Endothelial cell of umbilical vein (primary cell): Measurements from ENCODE around the gene SMOC1. TPM values are rescaled to one million over a fixed set of nuclear protein-coding genes. Genes with fewer than 3 reads are reported as not detected.

Experiments used
- BruUV-seq: library from RNA; stranded (reverse); fragments of 400-500 nt; replicated peaks from 2 replicates; lab custom pipeline; 2021; lab: Mats Ljungman, UMichigan
- CTCF ChIA-PET: fragments of 300-600, 350-600 bp; sonication (Branson Sonifier 250); formaldehyde crosslinking; loops from one replicate; lab custom pipeline; 2021; ENCODE audit warnings: antibody characterized with exemption, inconsistent platforms; lab: Charles Lee
- POLR2A ChIA-PET: fragments of 300-600, 350-600 bp; sonication (Branson Sonifier 250); formaldehyde crosslinking; loops from one replicate; lab custom pipeline; 2021; ENCODE audit warnings: antibody characterized with exemption, inconsistent platforms; lab: Charles Lee
- DNase-seq: peaks from one replicate; pipeline ENCODE4 v3.0.0-alpha.2; 2011; ENCODE audit warnings: low read depth, low spot score
- FAIRE-seq: peaks from 2 replicates; lab custom pipeline; 2011; peaks lifted over from hg19 to GRCh38; lab: Jason Lieb, UNC
- H2AFZ ChIP-seq: 2 replicates; pipeline ENCODE4 v1.6.0; 2012; ENCODE audit warnings: low read depth, low read length, control low read depth, inconsistent platforms
- H3K27ac ChIP-seq: 2 replicates; pipeline ENCODE4 v1.5.1; 2011; ENCODE audit warnings: low read depth, mild to moderate bottlenecking, control low read depth, low read length, moderate library complexity; ENCODE audit not compliant: insufficient read depth
- H3K27me3 ChIP-seq, 2 experiments: 2 replicates each; pipeline versions ENCODE4 v1.6.0 to v1.6.1; 2011; ENCODE audit warnings: low read length in 2 of 2, mixed read lengths in 1 of 2; ENCODE audit not compliant: control insufficient read depth in 2 of 2, insufficient read depth in 2 of 2
- H3K36me3 ChIP-seq, 2 experiments: 2 replicates in 1 of 2; 3 replicates in 1 of 2; pipeline ENCODE4 v1.5.1; 2011; ENCODE audit warnings: low read length in 2 of 2, mild to moderate bottlenecking in 1 of 2, moderate library complexity in 1 of 2; ENCODE audit not compliant: control insufficient read depth in 2 of 2, insufficient read depth in 2 of 2; ENCODE audit errors: extremely low read depth in 1 of 2
- H3K4me1 ChIP-seq: 3 replicates; pipeline ENCODE4 v1.5.1; 2011; ENCODE audit warnings: mild to moderate bottlenecking, low read length; ENCODE audit not compliant: control insufficient read depth, insufficient read depth; ENCODE audit errors: extremely low read depth
- H3K4me2 ChIP-seq: 2 replicates; pipeline ENCODE4 v1.6.1; 2011; ENCODE audit warnings: low read length, control low read depth, mixed read lengths; ENCODE audit not compliant: insufficient read depth
- H3K4me3 ChIP-seq, 3 experiments: fragments of 200-600 bp in 1 of 3; sonication (generic), shearing (Covaris generic) in 1 of 3; replicated peaks in 1 of 3; 2 replicates each; pipeline ENCODE4 v1.5.1; 2011 to 2016; ENCODE audit warnings: control low read depth in 3 of 3, low read length in 3 of 3, mild to moderate bottlenecking in 2 of 3, inconsistent platforms in 1 of 3, low read depth in 1 of 3, moderate library complexity in 1 of 3; ENCODE audit not compliant: insufficient read depth in 1 of 3
- H3K79me2 ChIP-seq: 2 replicates; pipeline ENCODE4 v1.6.0; 2012; ENCODE audit warnings: low read length, inconsistent platforms; ENCODE audit not compliant: control insufficient read depth, insufficient read depth
- H3K9ac ChIP-seq: replicated peaks from 2 replicates; pipeline ENCODE3; 2011; ENCODE audit warnings: low read length, control low read depth; ENCODE audit not compliant: insufficient read depth; ENCODE audit errors: extremely low read depth
- H3K9me1 ChIP-seq: replicated peaks from 3 replicates; pipeline ENCODE4 v1.6.0; 2011; ENCODE audit warnings: mild to moderate bottlenecking, low read length; ENCODE audit not compliant: control insufficient read depth, insufficient read depth; ENCODE audit errors: extremely low read depth
- H3K9me3 ChIP-seq: replicated peaks from 2 replicates; pipeline ENCODE4 v1.5.1; 2012; ENCODE audit warnings: low read length, inconsistent platforms; ENCODE audit not compliant: control insufficient read depth, insufficient read depth
- H4K20me1 ChIP-seq: replicated peaks from 2 replicates; pipeline ENCODE3; 2011; ENCODE audit warnings: mild to moderate bottlenecking, low read length; ENCODE audit not compliant: control insufficient read depth, insufficient read depth; ENCODE audit errors: extremely low read depth
- EZH2 ChIP-seq: IDR thresholded peaks from 2 replicates; pipeline ENCODE4 v1.6.1; 2012; ENCODE audit warnings: borderline replicate concordance, low read depth, mild to moderate bottlenecking, moderate library complexity, low read length, inconsistent platforms; ENCODE audit not compliant: severe bottlenecking
- FOS ChIP-seq: IDR thresholded peaks from 2 replicates; pipeline ENCODE4 v1.6.1; 2011; ENCODE audit warnings: mild to moderate bottlenecking, low read length, moderate library complexity, borderline replicate concordance; ENCODE audit not compliant: insufficient read depth
- GATA2 ChIP-seq: IDR thresholded peaks from 2 replicates; pipeline ENCODE4 v1.7.0; 2011; ENCODE audit warnings: low read depth, mild to moderate bottlenecking, moderate library complexity, mixed read lengths, low read length; ENCODE audit not compliant: insufficient read length, insufficient read depth
- JUN ChIP-seq: IDR thresholded peaks from 2 replicates; pipeline ENCODE4 v1.6.1; 2011; ENCODE audit warnings: borderline replicate concordance, low read depth; ENCODE audit not compliant: insufficient read length, insufficient read depth
- MYC ChIP-seq: IDR thresholded peaks from one replicate; pipeline ENCODE4 v1.6.1; 2011; ENCODE audit warnings: mild to moderate bottlenecking, low read depth, low read length
- POLR2A ChIP-seq: IDR thresholded peaks from 2 replicates; pipeline ENCODE4 v1.6.1; 2012; ENCODE audit warnings: low read depth, mild to moderate bottlenecking, control low read depth, low read length
- POLR2AphosphoS5 ChIP-seq: IDR thresholded peaks from 2 replicates; pipeline ENCODE4 v1.6.1; 2012; ENCODE audit warnings: low read depth, mild to moderate bottlenecking, control low read depth, low read length, moderate library complexity; ENCODE audit not compliant: insufficient read depth
- dilution Hi-C: fragments of 300-500 bp; cut with MboI; formaldehyde crosslinking; loops from one replicate; pipeline ENCODE4 v1.15.0; 2019; ENCODE audit warnings: low sequenced_read_pairs; ENCODE audit not compliant: extremely low pct_ligation_motif_present
- intact Hi-C: fragments of 100-400 bp; cut with micrococcal nuclease; formaldehyde crosslinking; loops from one replicate; pipeline ENCODE4 v1.10.0; 2022
- polyA plus RNA-seq, 4 experiments: library from polyadenylated mRNA; depleted of rRNA in 3 of 4; stranded (reverse) in 3 of 4; unstranded in 1 of 4; fragments of >200 nt; gene quantifications; 2 replicates each; pipeline versions ENCODE4 v1.2.1 to v1.2.3, GENCODE V29; 2011 to 2012; ENCODE audit warnings: missing spikeins in 1 of 4
- total RNA-seq: library from RNA; stranded (reverse); gene quantifications from 2 replicates; pipeline ENCODE4 v1.2.3, GENCODE V29; 2021
- TF ChIP-seq, protein P1 (sequence below), 2 donors: IDR thresholded peaks; 1 replicate in 1 of 2; 2 replicates in 1 of 2; pipeline ENCODE4 v1.5.1; 2011; ENCODE audit warnings: low read length in 2 of 2, mild to moderate bottlenecking in 2 of 2, moderate library complexity in 2 of 2, control low read depth in 1 of 2, inconsistent platforms in 1 of 2, low read depth in 1 of 2; ENCODE audit not compliant: insufficient read depth in 1 of 2; ENCODE audit errors: extremely low read depth in 1 of 2
- TF ChIP-seq, protein P2 (sequence below): IDR thresholded peaks from 2 replicates; pipeline ENCODE4 v1.6.1; 2011; ENCODE audit not compliant: insufficient read depth, insufficient read length

Gene SMOC1
- total and polyA plus RNA-seq, 2 donors (not counting 3 experiments of a cell fraction or from before 2014, with no cell fraction given) = 0.97 to 1.1 TPM

DNA sequence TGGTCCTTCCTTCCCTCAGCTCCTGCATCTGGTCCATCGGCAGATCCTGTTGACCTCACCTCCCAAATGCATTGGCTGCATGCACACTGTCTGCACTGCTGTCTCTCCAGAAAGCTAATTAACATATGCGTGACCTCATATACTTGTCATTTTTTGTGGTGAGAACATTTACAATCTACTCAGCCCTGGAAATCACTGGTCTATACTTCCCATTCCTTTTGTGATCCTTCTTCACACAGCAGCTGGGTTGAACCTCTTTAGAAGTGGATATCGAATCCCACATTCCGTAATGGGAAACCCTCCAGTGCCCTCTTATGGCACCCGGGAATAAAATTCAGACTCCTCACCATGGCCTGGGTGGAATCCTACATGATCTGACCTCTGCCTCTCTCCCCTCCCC, 45.0 kb downstream of the SMOC1 start:
- ChIA-PET CTCF (interaction anchor here (0.6 to 1.5 kb wide), 2 partner anchors 104 to 106 kb away, joined by 4 to 5 read pairs; no protein-coding TSS in a partner anchor), POLR2A (no interaction called here)
- H2AFZ ChIP-seq = no peak overlapping the region
- no peak overlapping the region for H3K9ac ChIP-seq
- no peaks in the 10 kb centered on the region for H3K9me3 ChIP-seq
- intact Hi-C loops (no loop called here), dilution Hi-C loops (no loop called here)
- TF ChIP-seq JUN (no peak), POLR2AphosphoS5 (no peak), FOS (no peak), POLR2A (no peak), EZH2 (no peak), MYC (no peak), GATA2 (no peak)
- TF ChIP-seq, protein P1, sequence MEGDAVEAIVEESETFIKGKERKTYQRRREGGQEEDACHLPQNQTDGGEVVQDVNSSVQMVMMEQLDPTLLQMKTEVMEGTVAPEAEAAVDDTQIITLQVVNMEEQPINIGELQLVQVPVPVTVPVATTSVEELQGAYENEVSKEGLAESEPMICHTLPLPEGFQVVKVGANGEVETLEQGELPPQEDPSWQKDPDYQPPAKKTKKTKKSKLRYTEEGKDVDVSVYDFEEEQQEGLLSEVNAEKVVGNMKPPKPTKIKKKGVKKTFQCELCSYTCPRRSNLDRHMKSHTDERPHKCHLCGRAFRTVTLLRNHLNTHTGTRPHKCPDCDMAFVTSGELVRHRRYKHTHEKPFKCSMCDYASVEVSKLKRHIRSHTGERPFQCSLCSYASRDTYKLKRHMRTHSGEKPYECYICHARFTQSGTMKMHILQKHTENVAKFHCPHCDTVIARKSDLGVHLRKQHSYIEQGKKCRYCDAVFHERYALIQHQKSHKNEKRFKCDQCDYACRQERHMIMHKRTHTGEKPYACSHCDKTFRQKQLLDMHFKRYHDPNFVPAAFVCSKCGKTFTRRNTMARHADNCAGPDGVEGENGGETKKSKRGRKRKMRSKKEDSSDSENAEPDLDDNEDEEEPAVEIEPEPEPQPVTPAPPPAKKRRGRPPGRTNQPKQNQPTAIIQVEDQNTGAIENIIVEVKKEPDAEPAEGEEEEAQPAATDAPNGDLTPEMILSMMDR (IDR thresholded peaks at IDR 0.05; ENCODE audit: extremely low read depth in 1 of 2, insufficient read depth in 1 of 2, low read depth in 1 of 2, low read length in 2 of 2) = no peak
- TF ChIP-seq, protein P2, sequence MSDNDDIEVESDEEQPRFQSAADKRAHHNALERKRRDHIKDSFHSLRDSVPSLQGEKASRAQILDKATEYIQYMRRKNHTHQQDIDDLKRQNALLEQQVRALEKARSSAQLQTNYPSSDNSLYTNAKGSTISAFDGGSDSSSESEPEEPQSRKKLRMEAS = no peak
- H4K20me1 ChIP-seq = no peaks in the 10 kb centered on the region
- H3K36me3 ChIP-seq = no peaks in the 10 kb centered on the region
- no peaks in the 10 kb centered on the region for H3K9me1 ChIP-seq
- no peak overlapping the region for H3K4me3 ChIP-seq
- no TSS peak for BruUV-seq
- no peaks in the 10 kb centered on the region for H3K4me1 ChIP-seq
- FAIRE-seq = no peak
- no peak overlapping the region for H3K27ac ChIP-seq
- H3K27me3 ChIP-seq = no peaks in the 10 kb centered on the region
- H3K4me2 ChIP-seq = no peak overlapping the region
- no peaks in the 10 kb centered on the region for H3K79me2 ChIP-seq
- DNase-seq = no peak
